A549 treated with CORT108297 at 1 μM for 4 hours (cell line): Measurements from ENCODE around the gene LAMTOR2. TPM values are rescaled to one million over a fixed set of nuclear protein-coding genes. Genes with fewer than 3 reads are reported as not detected.

Source experiments
- total RNA-seq: library from RNA; stranded (reverse); fragments of 200-300 nt; extraction: Qiagen RNA extraction; gene quantifications from 5 replicates; pipeline ENCODE4 v1.2.3, GENCODE V29; 2022

Gene LAMTOR2
- 160 to 166 TPM (median 161 TPM) in 5 replicates for total RNA-seq

DNA sequence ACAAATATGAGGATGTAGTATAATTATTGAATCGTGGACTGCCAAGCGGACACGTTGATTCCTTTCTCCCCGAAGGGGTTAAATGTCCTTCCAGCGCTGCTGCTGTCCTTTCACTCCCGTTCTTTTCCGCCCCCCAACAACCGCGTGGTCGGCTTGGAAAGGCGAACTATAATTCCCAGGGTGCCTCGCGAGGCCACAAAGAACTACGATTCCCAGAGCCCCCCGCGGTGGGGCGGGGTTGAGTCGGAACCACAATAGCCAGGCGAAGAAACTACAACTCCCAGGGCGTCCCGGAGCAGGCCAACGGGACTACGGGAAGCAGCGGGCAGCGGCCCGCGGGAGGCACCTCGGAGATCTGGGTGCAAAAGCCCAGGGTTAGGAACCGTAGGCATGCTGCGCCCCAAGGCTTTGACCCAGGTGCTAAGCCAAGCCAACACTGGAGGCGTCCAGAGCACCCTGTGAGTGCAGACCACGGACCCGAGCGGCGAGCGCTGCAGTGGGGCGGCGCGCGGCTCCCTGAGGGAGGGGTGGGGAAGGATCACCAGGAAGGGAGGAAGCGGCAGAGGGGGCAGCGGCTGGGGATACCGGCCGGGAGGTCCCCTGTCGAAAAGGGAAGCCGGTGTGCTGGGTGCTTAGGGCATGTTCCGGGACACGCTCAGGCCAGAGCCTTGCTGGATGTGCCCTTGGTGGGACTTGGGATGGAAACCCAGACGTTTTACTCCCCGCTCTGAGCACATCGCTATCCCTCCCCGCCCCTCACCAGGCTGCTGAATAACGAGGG lies at the start of gene LAMTOR2:
LAMTOR2 (plus strand) TSS at position 283 of the 781 bp plus-strand sequence; CDS start at position 391, 108 bp downstream.

DNA sequence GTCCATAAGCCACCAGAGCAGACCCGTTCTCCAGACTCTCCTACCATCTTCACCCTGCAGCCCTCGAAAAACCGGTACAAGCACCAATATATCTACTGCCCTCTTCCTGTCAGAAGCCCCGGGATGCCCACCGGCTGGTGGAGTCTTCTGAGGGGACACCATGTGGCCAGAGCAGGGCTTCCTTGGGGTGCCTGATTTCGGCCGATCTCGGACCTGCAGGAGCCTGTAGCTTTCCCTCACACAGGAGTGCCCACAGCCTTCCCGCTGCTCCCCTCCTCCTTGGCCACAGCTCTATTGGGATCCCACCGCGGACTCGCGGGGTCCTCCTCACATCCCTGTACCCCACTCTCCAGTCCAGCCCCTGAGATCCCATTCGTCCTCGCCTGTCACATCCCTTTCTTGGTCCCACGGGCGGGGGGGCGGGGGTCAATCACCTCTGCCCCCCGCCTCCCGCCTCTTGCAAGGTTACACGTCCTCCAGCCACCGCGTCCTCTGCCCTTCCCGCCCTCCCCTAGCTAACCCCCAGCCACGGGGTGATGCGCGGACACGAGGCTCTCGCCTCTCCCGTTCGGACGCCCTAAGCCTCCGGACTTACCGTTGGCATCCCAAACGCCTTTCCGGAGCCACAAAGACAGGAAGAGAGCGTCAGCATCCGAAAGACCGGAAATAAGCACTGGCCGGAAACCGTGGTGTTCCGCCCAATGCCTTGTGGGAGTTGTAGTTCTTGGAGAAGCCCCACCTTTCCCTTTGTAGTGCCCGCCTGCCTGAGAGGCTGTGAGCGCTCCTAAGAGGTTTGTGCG lies 34.1 kb upstream of the LAMTOR2 start, which contains the start of gene SSR2:
SSR2 (minus strand) TSS at position 659 of the 800 bp plus-strand sequence. CDS start 784 bp downstream, outside the sequence.

DNA sequence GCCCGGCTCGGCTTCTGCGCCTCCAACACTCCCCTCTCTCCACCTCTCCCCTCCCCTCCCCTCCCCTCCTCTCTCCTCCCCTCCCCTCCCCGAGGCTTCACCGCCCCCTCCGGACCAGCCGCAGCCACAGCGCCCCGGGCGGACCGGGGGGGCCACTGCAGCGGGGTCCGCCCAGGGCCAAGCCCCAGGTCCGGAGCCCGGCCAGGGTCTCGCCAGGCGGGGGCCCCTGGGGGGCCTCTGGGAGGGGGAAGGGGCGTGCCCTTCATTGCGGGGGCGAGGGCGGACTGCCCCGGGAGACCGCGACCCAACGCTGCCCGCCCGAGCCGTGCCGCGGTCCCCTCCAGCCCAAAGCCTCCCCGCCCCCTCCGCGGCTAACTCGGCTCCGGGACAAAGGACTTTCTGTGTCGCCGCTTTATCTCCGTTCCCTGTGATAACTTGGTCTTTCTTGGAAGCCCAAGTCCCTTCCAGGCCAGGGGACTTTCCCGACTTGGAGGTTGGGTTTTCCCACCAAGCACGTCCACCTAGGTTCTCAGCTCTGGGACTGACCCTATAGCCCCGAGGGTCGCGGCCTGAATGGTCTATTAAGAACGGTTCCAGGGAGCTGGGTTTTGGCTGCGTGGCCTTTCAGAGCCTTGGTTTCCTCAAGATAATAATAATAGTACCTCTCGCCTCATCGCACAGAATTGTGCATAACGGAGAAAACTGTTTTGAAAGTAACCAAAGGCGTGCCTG lies 648 bp upstream of the LAMTOR2 start, which contains the start of gene UBQLN4:
UBQLN4 (minus strand) TSS at position 31 of the 732 bp plus-strand sequence. CDS start 97 bp downstream, outside the sequence.

DNA sequence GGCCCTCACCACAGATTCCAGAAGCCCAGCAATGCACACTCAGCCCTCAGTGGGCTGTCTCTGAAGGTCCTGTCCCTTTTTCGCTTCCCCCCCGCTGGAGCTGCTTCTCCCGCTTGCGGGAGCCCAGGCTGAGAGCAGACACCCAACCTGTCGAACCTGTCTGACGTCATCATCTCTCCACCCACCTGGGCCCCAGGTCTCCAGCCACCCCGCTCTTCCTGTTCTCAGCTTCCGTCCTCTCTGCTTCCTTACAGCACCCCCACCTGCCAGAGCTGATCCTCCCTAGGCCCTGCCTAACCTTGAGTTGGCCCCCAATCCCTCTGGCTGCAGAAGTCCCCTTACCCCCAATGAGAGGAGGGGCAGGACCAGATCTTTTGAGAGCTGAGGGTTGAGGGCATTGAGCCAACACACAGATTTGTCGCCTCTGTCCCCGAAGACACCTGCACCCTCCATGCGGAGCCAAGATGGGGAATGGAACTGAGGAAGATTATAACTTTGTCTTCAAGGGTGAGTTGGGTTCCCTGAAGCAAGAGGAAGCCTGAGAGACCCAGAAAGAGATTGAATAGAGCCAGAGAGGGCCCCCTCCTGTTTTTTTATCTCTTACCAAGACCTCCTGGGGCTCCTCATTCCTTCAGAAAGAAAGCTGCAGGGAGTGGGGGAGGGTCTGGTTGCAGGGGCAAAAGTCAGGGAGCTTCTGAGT lies 6.5 kb downstream of the LAMTOR2 start, which contains the start of gene RAB25:
RAB25 (plus strand) TSS at position 224 of the 700 bp plus-strand sequence; CDS start at position 465, 241 bp downstream.

DNA sequence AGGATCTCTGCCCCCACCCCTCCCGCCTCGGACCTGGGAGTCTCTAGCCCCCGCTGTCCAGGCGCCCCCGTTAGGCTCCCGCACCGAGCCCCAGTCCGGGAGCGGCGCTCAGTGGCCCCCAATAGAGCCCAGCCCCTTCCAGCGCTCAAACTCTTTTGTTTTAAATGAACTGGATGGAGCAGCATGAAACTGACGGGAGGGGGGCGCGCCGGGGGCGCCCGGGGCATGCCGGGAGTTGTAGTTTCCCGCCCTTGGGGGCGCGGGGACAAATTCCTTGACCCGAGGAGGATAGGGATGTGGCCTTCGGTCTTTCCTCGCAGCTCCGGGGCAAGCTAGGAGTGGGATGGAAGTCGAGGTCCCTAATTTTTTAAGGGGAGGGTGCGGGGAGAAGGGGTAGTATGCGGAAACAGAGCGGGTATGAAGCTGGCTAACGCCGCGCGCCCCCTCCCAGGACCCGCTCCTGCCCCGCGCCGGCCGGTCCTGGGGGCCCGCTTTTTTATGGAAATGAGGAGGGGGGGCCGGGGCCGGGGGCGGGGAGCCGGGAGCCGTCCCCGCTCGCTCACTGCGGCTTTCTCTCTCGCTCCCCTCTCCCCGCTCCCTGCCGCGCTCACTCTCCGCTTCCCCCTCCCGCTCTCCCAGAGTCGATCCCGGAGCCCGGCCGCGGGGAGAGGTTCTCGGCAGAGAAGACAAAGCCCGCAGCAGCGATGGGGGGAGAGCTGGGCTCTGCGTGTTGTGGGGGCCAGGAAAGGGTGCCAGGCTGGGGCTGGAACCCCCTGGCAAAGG lies 27.9 kb downstream of the LAMTOR2 start, which contains the start of gene MEX3A:
MEX3A (minus strand) TSS at position 157 of the 783 bp plus-strand sequence. CDS start 467 bp downstream, outside the sequence.

Other genes with a start within 250 kb of the LAMTOR2 start
- 12.6 to 14.7 TPM (median 14.6 TPM) in 5 replicates for gene GON4L, start 197.6 kb upstream of the LAMTOR2 start, total RNA-seq
- gene SYT11, start 195.2 kb upstream of the LAMTOR2 start, total RNA-seq: 1.1 to 1.6 TPM (median 1.3 TPM) in 5 replicates
- gene RIT1, start 143.4 kb upstream of the LAMTOR2 start, total RNA-seq: 22.3 to 24.4 TPM (median 23.9 TPM) in 5 replicates
- 20.3 to 27.7 TPM (median 26.3 TPM) in 5 replicates for gene KHDC4, start 120.4 kb upstream of the LAMTOR2 start, total RNA-seq
- gene RXFP4, start 113.1 kb upstream of the LAMTOR2 start, total RNA-seq: 0.07 TPM in 1 of 5 replicates, not detected in the others
- 33.2 to 40.9 TPM (median 37.4 TPM) in 5 replicates for gene ARHGEF2, start 76.2 kb upstream of the LAMTOR2 start, total RNA-seq
- gene SSR2, start 33.8 kb upstream of the LAMTOR2 start, total RNA-seq: 259 to 273 TPM (median 265 TPM) in 5 replicates
- 35.9 to 45.7 TPM (median 42.4 TPM) in 5 replicates for gene UBQLN4, start 984 bp upstream of the LAMTOR2 start, total RNA-seq
- 0.21 TPM in 1 of 5 replicates, not detected in the others for gene RAB25, start 6.4 kb downstream of the LAMTOR2 start, total RNA-seq
- gene MEX3A, start 27.7 kb downstream of the LAMTOR2 start, total RNA-seq: 1.3 to 2.9 TPM (median 2.8 TPM) in 5 replicates
- 587 to 756 TPM (median 723 TPM) in 5 replicates for gene LMNA, start 59.9 kb downstream of the LAMTOR2 start, total RNA-seq
- 0.20 to 0.46 TPM (median 0.42 TPM) in 5 replicates for gene SEMA4A, start 98.8 kb downstream of the LAMTOR2 start, total RNA-seq
- 24.3 to 27.6 TPM (median 26.9 TPM) in 5 replicates for gene SLC25A44, start 139.3 kb downstream of the LAMTOR2 start, total RNA-seq
- gene PMF1, start 158.2 kb downstream of the LAMTOR2 start, total RNA-seq: 53.2 to 62.7 TPM (median 60.1 TPM) in 5 replicates
- 0.34 to 0.75 TPM (median 0.52 TPM) in 4 of 5 replicates, not detected in the other for gene BGLAP, start 187.4 kb downstream of the LAMTOR2 start, total RNA-seq
- gene PAQR6, start 193.3 kb downstream of the LAMTOR2 start, total RNA-seq: 2.0 to 4.9 TPM (median 4.5 TPM) in 5 replicates
- gene SMG5, start 228.0 kb downstream of the LAMTOR2 start, total RNA-seq: 39.5 to 49.8 TPM (median 48.2 TPM) in 5 replicates
- gene TMEM79, start 229.5 kb downstream of the LAMTOR2 start, total RNA-seq: 6.8 to 10.2 TPM (median 8.9 TPM) in 5 replicates
- gene GLMP, start 240.9 kb downstream of the LAMTOR2 start, total RNA-seq: 33.5 to 52.1 TPM (median 46.7 TPM) in 5 replicates
- not detected in 5 replicates for gene VHLL, start 244.5 kb downstream of the LAMTOR2 start, total RNA-seq